Activated CD4-positive, alpha-beta memory T cell treated with anti-CD3 and anti-CD28 coated beads for 36 hours (primary cell): ENCODE measurements around the gene GFOD1. TPM values are rescaled to one million over a fixed set of nuclear protein-coding genes. Genes with fewer than 3 reads are reported as not detected.

ENCODE experiments used
- CTCF ChIA-PET: fragments of 350-600 bp; sonication (Branson Sonifier 250); formaldehyde crosslinking; loops from one replicate; lab custom pipeline; 2021; ENCODE audit warnings: antibody characterized with exemption, inconsistent platforms; lab: Charles Lee
- POLR2A ChIA-PET: fragments of 350-600 bp; sonication (Branson Sonifier 250); formaldehyde crosslinking; loops from one replicate; lab custom pipeline; 2021; ENCODE audit warnings: antibody characterized with exemption; lab: Charles Lee
- DNase-seq: peaks from one replicate; pipeline ENCODE4 v3.0.0-alpha.2; 2020
- H3K27ac Mint-ChIP-seq: one replicate; pipeline ENCODE4 v1.8.0; 2021; ENCODE audit warnings: mixed read lengths
- H3K27me3 Mint-ChIP-seq: one replicate; pipeline ENCODE4 v1.8.0; 2021; ENCODE audit warnings: mixed read lengths
- H3K36me3 Mint-ChIP-seq: one replicate; pipeline ENCODE4 v1.8.0; 2021; ENCODE audit warnings: mixed read lengths
- H3K4me1 Mint-ChIP-seq: one replicate; pipeline ENCODE4 v1.8.0; 2021; ENCODE audit warnings: low read depth, mixed read lengths
- H3K4me3 Mint-ChIP-seq: one replicate; pipeline ENCODE4 v1.8.0; 2021; ENCODE audit warnings: mild to moderate bottlenecking, mixed read lengths
- H3K9me3 Mint-ChIP-seq: one replicate; pipeline ENCODE4 v1.8.0; 2021; ENCODE audit warnings: mixed read lengths
- intact Hi-C: fragments of 100-400 bp; cut with micrococcal nuclease; formaldehyde crosslinking; loops from one replicate; pipeline ENCODE4 v1.15.1; 2023
- total RNA-seq, 2 experiments: library from RNA; stranded (reverse); gene quantifications; one replicate each; pipeline ENCODE4 v1.2.3, GENCODE V29; 2021

The GFOD1 gene
- total RNA-seq, 2 experiments from 2014 or later, result 2.3 to 2.4 TPM

GRCh38 chr6:13372688-13373487, 114.5 kb downstream of the GFOD1 start:
- intact Hi-C loops, result no loop called here
- Mint-ChIP-seq H3K36me3 (no peaks in the 10 kb centered on the region), H3K4me3 (no peak overlapping the region), H3K27ac (no peak overlapping the region), H3K9me3 (no peaks in the 10 kb centered on the region), H3K27me3 (no peaks in the 10 kb centered on the region), H3K4me1 (peaks cover 20% of the 10 kb centered on the region)
- no peak for DNase-seq
- POLR2A ChIA-PET, result interaction anchor here (0.7 kb wide), 1 partner anchor 32 kb away, joined by 3 read pairs; no protein-coding TSS in a partner anchor
- CTCF ChIA-PET, result interaction anchor here (0.6 kb wide), 1 partner anchor 10 kb away, joined by 5 read pairs; no protein-coding TSS in a partner anchor

DNA sequence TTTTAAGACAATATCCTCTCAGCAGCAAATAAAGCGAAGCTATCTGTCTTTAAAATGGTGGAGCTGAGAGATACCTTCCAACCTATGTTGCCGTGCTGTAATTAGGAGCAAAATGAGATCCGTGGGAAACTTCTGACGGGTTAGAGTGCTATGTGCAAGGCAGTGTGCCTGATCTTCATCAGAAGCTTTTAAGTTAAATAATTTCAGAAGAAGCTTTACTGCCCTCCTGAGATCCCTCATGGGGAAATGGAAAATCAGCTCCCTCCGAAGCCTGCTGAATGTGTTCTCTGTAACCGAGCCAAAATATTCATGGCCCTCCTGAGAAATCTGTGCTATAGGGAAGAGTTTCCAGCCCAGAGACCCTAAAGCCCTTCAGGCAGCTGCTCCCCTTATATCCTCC, 115.3 kb downstream of the GFOD1 start:
- no peaks in the 10 kb centered on the region for H3K9me3 Mint-ChIP-seq
- intact Hi-C loops, result no loop called here
- H3K4me1 Mint-ChIP-seq, result peaks cover 20% of the 10 kb centered on the region
- no peaks in the 10 kb centered on the region for H3K36me3 Mint-ChIP-seq
- POLR2A ChIA-PET, result no interaction called here
- H3K4me3 Mint-ChIP-seq, result no peak overlapping the region
- CTCF ChIA-PET, result no interaction called here
- DNase-seq, result no peak
- H3K27ac Mint-ChIP-seq, result no peak overlapping the region
- H3K27me3 Mint-ChIP-seq, result no peaks in the 10 kb centered on the region

- intact Hi-C loops, result no loop called here
- Mint-ChIP-seq H3K27ac (no peak overlapping the region), H3K4me3 (no peak overlapping the region), H3K36me3 (no peaks in the 10 kb centered on the region), H3K9me3 (no peaks in the 10 kb centered on the region), H3K4me1 (peaks cover 20% of the 10 kb centered on the region), H3K27me3 (no peaks in the 10 kb centered on the region)
- DNase-seq, result no peak
- ChIA-PET POLR2A (no interaction called here), CTCF (no interaction called here)
Observed at GRCh38 chr6:13371421-13372072, 115.9 kb downstream of the GFOD1 start.

DNA sequence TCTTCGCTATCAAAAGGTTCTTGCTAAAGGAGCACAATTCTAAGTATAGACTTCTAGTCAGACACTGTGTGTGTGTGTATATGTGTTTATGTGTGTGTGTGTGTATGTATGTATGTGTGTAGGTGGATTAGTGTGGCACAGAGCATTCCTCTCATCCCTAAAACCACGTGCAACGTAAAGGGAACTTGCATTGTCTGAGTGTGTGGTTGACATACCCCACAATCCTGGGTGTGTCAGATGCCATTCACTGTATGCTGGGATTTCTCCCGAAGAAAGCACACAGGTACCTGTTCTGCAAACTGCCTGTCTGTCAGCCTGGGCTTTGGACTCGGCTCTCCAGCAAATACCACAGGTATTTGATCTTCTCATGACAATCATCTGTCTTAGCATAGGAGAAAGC, 116.8 kb downstream of the GFOD1 start:
- intact Hi-C loops, result no loop called here
- Mint-ChIP-seq H3K36me3 (no peaks in the 10 kb centered on the region), H3K4me3 (no peak overlapping the region), H3K4me1 (peaks cover 16% of the 10 kb centered on the region), H3K9me3 (no peaks in the 10 kb centered on the region), H3K27ac (no peak overlapping the region), H3K27me3 (no peaks in the 10 kb centered on the region)
- CTCF ChIA-PET, result no interaction called here
- POLR2A ChIA-PET, result no interaction called here
- DNase-seq, result no peak

DNA sequence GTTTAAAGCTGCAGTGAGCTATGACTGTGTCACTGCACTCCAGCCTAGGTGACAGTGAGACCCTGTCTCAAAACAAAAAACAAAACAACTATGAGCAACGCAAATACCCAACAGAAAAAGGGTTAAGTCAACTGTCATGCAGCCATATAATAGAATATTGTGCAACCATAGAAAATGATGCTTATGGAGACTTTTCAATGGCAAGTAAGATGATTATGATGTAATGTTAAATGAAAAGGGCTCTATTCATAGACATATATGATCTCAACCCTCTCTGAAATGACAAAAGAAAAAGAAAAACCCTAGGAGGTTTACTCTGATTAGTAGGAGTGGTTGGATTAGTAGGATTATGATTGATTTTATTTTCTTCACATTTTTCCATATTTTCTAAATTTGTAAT, 117.8 kb downstream of the GFOD1 start:
- no peak overlapping the region for H3K4me3 Mint-ChIP-seq
- no peaks in the 10 kb centered on the region for H3K36me3 Mint-ChIP-seq
- no peak overlapping the region for H3K27ac Mint-ChIP-seq
- ChIA-PET CTCF (no interaction called here), POLR2A (no interaction called here)
- no peak for DNase-seq
- no peaks in the 10 kb centered on the region for H3K27me3 Mint-ChIP-seq
- intact Hi-C loops, result no loop called here
- peaks cover 8% of the 10 kb centered on the region for H3K4me1 Mint-ChIP-seq
- no peaks in the 10 kb centered on the region for H3K9me3 Mint-ChIP-seq

- intact Hi-C loops, result no loop called here
- Mint-ChIP-seq H3K27me3 (no peaks in the 10 kb centered on the region), H3K4me1 (peaks cover 5% of the 10 kb centered on the region), H3K9me3 (no peaks in the 10 kb centered on the region), H3K36me3 (no peaks in the 10 kb centered on the region), H3K27ac (no peak overlapping the region), H3K4me3 (no peak overlapping the region)
- POLR2A ChIA-PET, result no interaction called here
- CTCF ChIA-PET, result no interaction called here
- DNase-seq, result no peak
Observed at GRCh38 chr6:13368731-13369115, 118.7 kb downstream of the GFOD1 start.

DNA sequence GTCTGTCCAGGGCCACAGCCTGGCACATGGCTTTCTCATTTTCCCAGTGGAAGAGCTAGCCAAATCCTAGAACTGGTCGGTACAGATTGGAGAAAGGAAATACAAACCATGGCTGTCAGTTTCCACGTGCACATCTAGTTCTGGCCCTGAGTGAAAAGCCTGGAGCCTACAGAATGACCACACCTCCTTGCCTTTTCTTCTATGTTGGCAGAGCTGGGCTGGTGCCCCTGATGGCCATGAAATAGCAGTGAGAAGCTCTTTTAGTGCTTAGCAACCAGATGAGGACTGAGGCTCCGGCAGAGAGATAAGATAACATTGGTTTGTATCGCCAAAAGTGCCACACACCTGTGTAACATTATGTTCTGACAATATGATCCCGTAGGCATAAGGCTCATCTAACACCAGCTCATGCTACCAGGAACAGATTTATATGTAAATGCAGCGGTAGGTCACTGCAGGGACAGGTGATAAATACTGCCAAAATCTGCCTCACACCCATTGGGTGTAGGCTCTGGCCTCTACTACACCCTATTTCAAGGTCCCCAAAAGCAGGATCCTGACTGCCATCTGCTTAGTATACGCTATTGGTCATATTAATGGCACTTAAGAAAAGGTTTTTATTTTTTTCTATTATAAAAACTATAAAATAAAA, 119.2 kb downstream of the GFOD1 start:
- Mint-ChIP-seq H3K4me1 (peaks cover 2% of the 10 kb centered on the region), H3K9me3 (no peaks in the 10 kb centered on the region), H3K4me3 (no peak overlapping the region), H3K36me3 (no peaks in the 10 kb centered on the region), H3K27me3 (no peaks in the 10 kb centered on the region), H3K27ac (no peak overlapping the region)
- no peak for DNase-seq
- intact Hi-C loops, result no loop called here
- CTCF ChIA-PET, result no interaction called here
- POLR2A ChIA-PET, result no interaction called here

- intact Hi-C loops, result no loop called here
- H3K36me3 Mint-ChIP-seq, result no peaks in the 10 kb centered on the region
- no peak overlapping the region for H3K27ac Mint-ChIP-seq
- no peak overlapping the region for H3K4me3 Mint-ChIP-seq
- DNase-seq, result no peak
- H3K9me3 Mint-ChIP-seq, result no peaks in the 10 kb centered on the region
- ChIA-PET POLR2A (no interaction called here), CTCF (no interaction called here)
- H3K4me1 Mint-ChIP-seq, result no peaks in the 10 kb centered on the region
- no peaks in the 10 kb centered on the region for H3K27me3 Mint-ChIP-seq
Observed at GRCh38 chr6:13367396-13367795, 120.0 kb downstream of the GFOD1 start.

- Mint-ChIP-seq H3K9me3 (no peaks in the 10 kb centered on the region), H3K27ac (no peak overlapping the region), H3K36me3 (no peaks in the 10 kb centered on the region), H3K27me3 (no peaks in the 10 kb centered on the region), H3K4me1 (no peaks in the 10 kb centered on the region), H3K4me3 (no peak overlapping the region)
- CTCF ChIA-PET, result no interaction called here
- POLR2A ChIA-PET, result no interaction called here
- no peak for DNase-seq
- intact Hi-C loops, result no loop called here
Observed at GRCh38 chr6:13365320-13365719, 122.1 kb downstream of the GFOD1 start.

DNA sequence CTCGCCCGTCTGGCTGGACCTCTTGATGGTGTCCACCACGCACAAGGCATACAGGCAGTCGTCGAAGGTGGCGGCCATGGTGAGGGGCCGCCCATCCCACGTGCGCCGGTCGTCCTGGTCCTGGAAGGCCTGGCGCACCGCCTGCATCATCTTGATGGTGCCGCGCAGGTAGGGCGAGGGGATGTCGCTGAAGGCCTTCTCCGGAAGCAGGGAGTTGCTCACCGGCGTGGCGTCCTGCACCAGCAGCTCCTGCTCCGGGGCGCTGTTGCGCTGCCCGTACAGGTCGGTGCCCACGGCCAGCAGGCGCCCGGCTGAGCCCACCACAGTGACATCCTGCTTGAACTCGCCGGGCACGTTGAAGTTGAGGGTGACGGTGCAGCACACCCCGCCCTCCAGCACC, 122.6 kb downstream of the GFOD1 start:
- no peak for DNase-seq
- intact Hi-C loops, result no loop called here
- ChIA-PET CTCF (no interaction called here), POLR2A (no interaction called here)
- Mint-ChIP-seq H3K27ac (no peak overlapping the region), H3K4me1 (no peaks in the 10 kb centered on the region), H3K36me3 (no peaks in the 10 kb centered on the region), H3K27me3 (no peaks in the 10 kb centered on the region), H3K9me3 (no peaks in the 10 kb centered on the region), H3K4me3 (no peak overlapping the region)

- ChIA-PET CTCF (no interaction called here), POLR2A (no interaction called here)
- no peak overlapping the region for H3K4me3 Mint-ChIP-seq
- no peak overlapping the region for H3K27ac Mint-ChIP-seq
- intact Hi-C loops, result no loop called here
- H3K36me3 Mint-ChIP-seq, result no peaks in the 10 kb centered on the region
- no peaks in the 10 kb centered on the region for H3K9me3 Mint-ChIP-seq
- H3K27me3 Mint-ChIP-seq, result no peaks in the 10 kb centered on the region
- DNase-seq, result no peak
- peaks cover 5% of the 10 kb centered on the region for H3K4me1 Mint-ChIP-seq
Observed at GRCh38 chr6:13362412-13362811, 125.0 kb downstream of the GFOD1 start.

DNA sequence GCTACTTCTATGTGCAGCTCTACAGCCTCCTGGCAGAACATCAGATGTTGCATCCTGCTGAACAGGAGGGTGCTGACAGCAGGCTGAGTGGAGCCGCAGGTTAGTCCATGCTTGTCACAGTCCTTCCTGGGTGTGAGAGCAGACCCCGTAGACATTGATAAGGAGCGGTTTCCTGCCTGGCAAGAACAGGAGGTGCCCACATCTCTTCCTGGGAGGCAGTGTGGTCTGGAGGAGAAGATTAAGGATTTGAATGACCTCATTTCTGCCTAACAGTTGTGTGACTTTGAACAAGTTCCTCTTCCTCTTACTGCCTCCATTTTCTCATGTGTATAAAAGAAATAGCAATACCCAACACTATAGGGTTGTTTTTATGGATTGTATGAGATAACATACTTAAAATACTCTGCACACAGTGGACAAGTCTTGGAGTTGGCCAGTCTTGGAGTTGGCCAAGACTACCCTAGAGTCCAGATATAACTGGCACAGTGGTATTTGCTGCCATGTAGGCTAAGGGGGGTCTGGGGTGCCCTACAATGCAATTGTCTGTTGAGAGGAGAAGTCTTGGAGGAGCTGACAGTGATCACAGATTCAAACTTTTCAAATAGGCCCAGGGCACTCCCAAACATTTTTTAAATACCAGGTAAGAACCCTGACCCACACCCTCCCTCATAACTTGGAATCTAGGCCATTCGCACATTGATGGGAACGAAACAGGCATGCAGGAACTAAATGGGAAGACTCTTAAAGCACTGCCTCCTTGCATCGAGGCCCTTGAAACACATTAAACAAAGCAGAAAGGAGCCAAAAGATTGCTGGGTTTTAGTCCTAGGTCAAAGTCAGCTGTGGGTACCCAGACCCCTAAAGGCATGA, 126.5 kb downstream of the GFOD1 start:
- Mint-ChIP-seq H3K27me3 (no peaks in the 10 kb centered on the region), H3K36me3 (no peaks in the 10 kb centered on the region), H3K27ac (no peak overlapping the region), H3K9me3 (no peaks in the 10 kb centered on the region), H3K4me1 (peaks cover 19% of the 10 kb centered on the region), H3K4me3 (no peak overlapping the region)
- intact Hi-C loops, result no loop called here
- DNase-seq, result no peak
- POLR2A ChIA-PET, result no interaction called here
- CTCF ChIA-PET, result no interaction called here
